ENCODE measurements around the gene CRLF2.
"Not testable (repeated sequence)": the region's sequence is repeated elsewhere in the genome, so short reads cannot be mapped to it uniquely, and the experiment has no call there.

Gene CRLF2

GRCh38 chrX:1212532-1212931, at the start of gene CRLF2:
Gene CRLF2, minus strand, starts transcription at chrX:1212649. Its CDS starts 15 bp downstream, at chrX:1212634.
- DNase-seq, result no peak

- DNase-seq, result not testable (repeated sequence)
These were observed 49.3 kb upstream of the CRLF2 start for GRCh38 chrX:1261771-1262170.

- no peak for DNase-seq
These were observed 48.8 kb upstream of the CRLF2 start for GRCh38 chrX:1261285-1261684.

GRCh38 chrX:1252861-1253260, 40.4 kb upstream of the CRLF2 start:
- no peak for DNase-seq

GRCh38 chrX:1249101-1249887, 36.8 kb upstream of the CRLF2 start:
- DNase-seq, result no peak

GRCh38 chrX:1248331-1249061, 36.0 kb upstream of the CRLF2 start:
- no peak for DNase-seq

GRCh38 chrX:1246816-1247215, 34.4 kb upstream of the CRLF2 start:
- no peak for DNase-seq

GRCh38 chrX:1244164-1245076, 32.0 kb upstream of the CRLF2 start:
- DNase-seq, result no peak

GRCh38 chrX:1242891-1243402, 30.5 kb upstream of the CRLF2 start:
- no peak for DNase-seq

- DNase-seq, result not testable (repeated sequence)
These were observed 28.1 kb upstream of the CRLF2 start for GRCh38 chrX:1240551-1240950.

- no peak for DNase-seq
These were observed 27.3 kb upstream of the CRLF2 start for GRCh38 chrX:1239681-1240142.

- no peak for DNase-seq
These were observed 19.5 kb upstream of the CRLF2 start for GRCh38 chrX:1231850-1232465.

GRCh38 chrX:1228101-1228500, 15.7 kb upstream of the CRLF2 start:
- not testable (repeated sequence) for DNase-seq

GRCh38 chrX:1226249-1226648, 13.8 kb upstream of the CRLF2 start:
- DNase-seq, result no peak

GRCh38 chrX:1224954-1225353, 12.5 kb upstream of the CRLF2 start:
- no peak for DNase-seq

GRCh38 chrX:1223242-1223600, 10.8 kb upstream of the CRLF2 start:
- DNase-seq, result no peak

- DNase-seq, result no peak
These were observed 10.2 kb upstream of the CRLF2 start for GRCh38 chrX:1222531-1223241.

- DNase-seq, result no peak
These were observed 8.9 kb upstream of the CRLF2 start for GRCh38 chrX:1221296-1221845.

GRCh38 chrX:1218286-1218685, 5.8 kb upstream of the CRLF2 start:
- no peak for DNase-seq

GRCh38 chrX:1215123-1215823, 2.8 kb upstream of the CRLF2 start:
- no peak for DNase-seq

GRCh38 chrX:1213971-1214370, 1.5 kb upstream of the CRLF2 start:
- no peak for DNase-seq
